ENCODE results near the gene DHRS1.

DNA sequence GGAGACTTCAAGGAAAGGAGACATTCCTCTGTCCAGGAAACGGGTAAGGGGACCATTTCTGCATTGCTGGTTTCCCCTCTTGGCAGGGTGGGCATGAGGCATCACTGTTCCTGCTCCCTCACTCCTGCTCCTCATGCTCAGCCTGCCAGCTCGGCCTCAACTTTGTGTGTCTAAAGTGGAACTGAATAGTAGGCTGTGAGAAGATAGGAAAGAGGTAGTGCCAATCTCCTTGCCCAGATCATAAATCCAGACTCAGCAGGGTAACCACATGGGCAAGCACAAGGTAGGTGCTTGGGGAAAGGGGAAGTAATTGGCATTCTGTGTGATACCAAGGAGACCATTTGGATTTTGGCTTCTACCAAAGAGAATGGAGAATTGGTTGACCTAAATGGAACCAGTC, 14.3 kb upstream of the DHRS1 start:
- TF ChIP-seq CTCF (IDR thresholded peaks at IDR 0.05) (no peak), POLR2A (IDR thresholded peaks at IDR 0.05) (no peak)

Data from testis (tissue), 2 donors.